B cell (primary cell): Measurements from ENCODE around the gene INSIG2. TPM values are rescaled to one million over a fixed set of nuclear protein-coding genes. Genes with fewer than 3 reads are reported as not detected.

Experiments
- ATAC-seq: fragments of 200-7000 bp; cut with Tn5 transposase; one replicate; pipeline ENCODE4 v1.10.0; 2021; ENCODE audit warnings: low read depth, mild to moderate bottlenecking, moderate number of reproducible peaks, moderate library complexity
- CTCF ChIA-PET: fragments of 350-600 bp; sonication (Branson Sonifier 250); formaldehyde crosslinking; loops from one replicate; lab custom pipeline; 2021; ENCODE audit warnings: antibody characterized with exemption, inconsistent platforms; lab: Charles Lee
- POLR2A ChIA-PET: fragments of 350-600 bp; sonication (Branson Sonifier 250); formaldehyde crosslinking; loops from one replicate; lab custom pipeline; 2021; ENCODE audit warnings: antibody characterized with exemption; lab: Charles Lee
- DNase-seq: peaks from one replicate; pipeline ENCODE4 v3.0.0; 2013
- H2AFZ ChIP-seq: 2 replicates; pipeline ENCODE4 v1.6.1; 2012; ENCODE audit warnings: mild to moderate bottlenecking, low read depth, low read length; ENCODE audit not compliant: insufficient read depth, poor library complexity, severe bottlenecking
- H3K27ac ChIP-seq, 2 donors: 1 replicate in 1 of 2; 2 replicates in 1 of 2; pipeline ENCODE4 v1.5.1; 2012 to 2013; ENCODE audit warnings: low read length in 2 of 2, mild to moderate bottlenecking in 2 of 2, moderate library complexity in 1 of 2
- H3K27me3 ChIP-seq, 4 experiments: fragments of 200-600 bp in 1 of 4; sonication (generic) in 1 of 4; replicated peaks in 1 of 4; 1 replicate in 2 of 4; 2 replicates in 2 of 4; pipeline versions ENCODE4 v1.6.1 to v1.7.0; 2013 to 2016; ENCODE audit warnings: low read length in 3 of 4, mild to moderate bottlenecking in 2 of 4, mixed read lengths in 1 of 4, moderate library complexity in 1 of 4; ENCODE audit not compliant: insufficient read depth in 4 of 4, control insufficient read depth in 3 of 4; ENCODE audit errors: control extremely low read depth in 1 of 4
- H3K36me3 ChIP-seq, 2 experiments: replicated peaks in 1 of 2; 1 replicate in 1 of 2; 2 replicates in 1 of 2; pipeline versions ENCODE4 v1.6.1 to v1.7.1; 2013; ENCODE audit warnings: low read length in 1 of 2; ENCODE audit not compliant: insufficient read depth in 2 of 2, control insufficient read depth in 1 of 2; ENCODE audit errors: control extremely low read depth in 1 of 2, extremely low read depth in 1 of 2
- H3K4me1 ChIP-seq, 2 donors: fragments of 200-600 bp in 1 of 2; sonication (generic) in 1 of 2; 1 replicate in 1 of 2; 2 replicates in 1 of 2; pipeline versions ENCODE4 v1.5.1 to v1.6.1; 2013 to 2017; ENCODE audit warnings: low read length in 2 of 2; ENCODE audit not compliant: control insufficient read depth in 2 of 2, insufficient read depth in 2 of 2
- H3K4me2 ChIP-seq: replicated peaks from 2 replicates; pipeline ENCODE3; 2012; ENCODE audit warnings: mild to moderate bottlenecking, low read depth, low read length; ENCODE audit not compliant: poor library complexity, severe bottlenecking
- H3K4me3 ChIP-seq, 5 experiments: fragments of 200-600 bp in 1 of 5; sonication (generic) in 1 of 5; 1 replicate in 3 of 5; 2 replicates in 2 of 5; pipeline versions ENCODE4 v1.5.1 to v1.7.0; 2011 to 2016; ENCODE audit warnings: low read length in 4 of 5, mild to moderate bottlenecking in 4 of 5, low read depth in 2 of 5, control low read depth in 1 of 5, moderate library complexity in 1 of 5; ENCODE audit not compliant: insufficient read depth in 1 of 5; ENCODE audit errors: control extremely low read depth in 1 of 5, extremely low read depth in 1 of 5
- H3K79me2 ChIP-seq: fragments of 200-600 bp; sonication (generic); one replicate; pipeline ENCODE4 v1.6.0; 2016; ENCODE audit warnings: low read length; ENCODE audit not compliant: control insufficient read depth, insufficient read depth
- H3K9ac ChIP-seq: fragments of 200-600 bp; sonication (generic); 2 replicates; pipeline ENCODE4 v1.6.1; 2017; ENCODE audit warnings: mild to moderate bottlenecking, low read length, moderate library complexity
- H3K9me3 ChIP-seq, 3 donors: one replicate each; pipeline versions ENCODE4 v1.6.1 to v1.7.1; 2013; ENCODE audit warnings: low read length in 2 of 3; ENCODE audit not compliant: control insufficient read depth in 2 of 3, insufficient read depth in 1 of 3; ENCODE audit errors: control extremely low read depth in 1 of 3
- H4K20me1 ChIP-seq: 2 replicates; pipeline ENCODE4 v1.6.0; 2012; ENCODE audit warnings: mild to moderate bottlenecking, low read length; ENCODE audit not compliant: insufficient read depth, control insufficient read depth, poor library complexity, severe bottlenecking
- H3K27ac Mint-ChIP-seq: one replicate; pipeline ENCODE4 v1.8.0; 2021; ENCODE audit warnings: mixed read lengths
- H3K27me3 Mint-ChIP-seq: one replicate; pipeline ENCODE4 v1.8.0; 2021; ENCODE audit warnings: mixed read lengths
- H3K4me1 Mint-ChIP-seq: one replicate; pipeline ENCODE4 v1.8.0; 2021; ENCODE audit warnings: mixed read lengths
- H3K4me3 Mint-ChIP-seq: one replicate; pipeline ENCODE4 v1.8.0; 2021; ENCODE audit warnings: mixed read lengths
- H3K9me3 Mint-ChIP-seq: one replicate; pipeline ENCODE4 v1.8.0; 2022; ENCODE audit warnings: mixed read lengths; ENCODE audit not compliant: insufficient read depth
- EZH2 ChIP-seq: IDR thresholded peaks from 2 replicates; pipeline ENCODE4 v1.6.1; 2012; ENCODE audit warnings: borderline replicate concordance, low read depth, mild to moderate bottlenecking, moderate library complexity, low read length; ENCODE audit not compliant: insufficient read depth, poor library complexity, severe bottlenecking
- WGBS: methylation state at CpG from one replicate; pipeline ENCODE4 v1.1.5; 2013; ENCODE audit warnings: missing lambda C conversion rate; ENCODE audit not compliant: insufficient coverage; 5-methylcytosine and 5-hydroxymethylcytosine counted together
- intact Hi-C: fragments of 100-400 bp; cut with micrococcal nuclease; formaldehyde crosslinking; loops from one replicate; pipeline ENCODE4 v1.10.0; 2022
- polyA plus RNA-seq: library from polyadenylated mRNA; depleted of rRNA; stranded (reverse); fragments of >200 nt; gene quantifications from 2 replicates; pipeline ENCODE4 v1.2.3, GENCODE V29; 2012
- total RNA-seq, 2 donors: library from RNA; stranded (reverse); fragments of 120-200 nt in 1 of 2; gene quantifications; 1 replicate in 1 of 2; 2 replicates in 1 of 2; pipeline versions ENCODE4 v1.2.3 to v1.2.4, GENCODE V29; 2013 to 2022
- TF ChIP-seq, protein P1 (sequence below): fragments of 200-600 bp; IDR thresholded peaks from one replicate; pipeline ENCODE4 v1.8.0; 2022; ENCODE audit warnings: antibody characterized with exemption, mild to moderate bottlenecking

The INSIG2 gene
- total and polyA plus RNA-seq, 2 donors (not counting 1 experiment from before 2014, with no cell fraction given) = 14.2 to 29.5 TPM

DNA sequence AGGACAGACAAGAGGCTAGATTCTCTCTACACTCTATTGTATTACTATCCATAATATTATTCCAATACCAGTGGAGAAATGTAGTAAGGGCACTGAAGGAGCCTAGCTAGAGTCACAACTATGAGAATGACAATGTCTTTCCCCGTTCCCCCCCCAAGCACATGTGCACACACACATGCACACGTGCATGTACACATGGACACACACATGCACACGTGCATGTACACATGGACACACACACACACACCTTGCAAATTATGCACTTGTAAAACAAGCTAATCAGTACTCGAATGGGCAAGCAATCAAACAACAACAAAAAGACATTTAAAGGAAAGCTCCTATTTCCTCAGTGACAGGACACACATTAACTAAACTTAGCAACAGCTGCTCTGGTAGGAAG lies 65.2 kb downstream of the INSIG2 start:
- H3K4me1 ChIP-seq = no peaks in the 10 kb centered on the region
- Mint-ChIP-seq H3K9me3 (peaks cover 7% of the 10 kb centered on the region), H3K4me1 (no peaks in the 10 kb centered on the region), H3K4me3 (no peak overlapping the region), H3K27ac (no peak overlapping the region), H3K27me3 (peaks cover 30% of the 10 kb centered on the region)
- intact Hi-C loops = no loop called here
- H3K27me3 ChIP-seq = peaks cover 0 to 11% (median 4%) of the 10 kb centered on the region in 4 experiments
- no peak overlapping the region for H3K4me3 ChIP-seq
- H3K27ac ChIP-seq = no peak overlapping the region
- TF ChIP-seq, protein P1, sequence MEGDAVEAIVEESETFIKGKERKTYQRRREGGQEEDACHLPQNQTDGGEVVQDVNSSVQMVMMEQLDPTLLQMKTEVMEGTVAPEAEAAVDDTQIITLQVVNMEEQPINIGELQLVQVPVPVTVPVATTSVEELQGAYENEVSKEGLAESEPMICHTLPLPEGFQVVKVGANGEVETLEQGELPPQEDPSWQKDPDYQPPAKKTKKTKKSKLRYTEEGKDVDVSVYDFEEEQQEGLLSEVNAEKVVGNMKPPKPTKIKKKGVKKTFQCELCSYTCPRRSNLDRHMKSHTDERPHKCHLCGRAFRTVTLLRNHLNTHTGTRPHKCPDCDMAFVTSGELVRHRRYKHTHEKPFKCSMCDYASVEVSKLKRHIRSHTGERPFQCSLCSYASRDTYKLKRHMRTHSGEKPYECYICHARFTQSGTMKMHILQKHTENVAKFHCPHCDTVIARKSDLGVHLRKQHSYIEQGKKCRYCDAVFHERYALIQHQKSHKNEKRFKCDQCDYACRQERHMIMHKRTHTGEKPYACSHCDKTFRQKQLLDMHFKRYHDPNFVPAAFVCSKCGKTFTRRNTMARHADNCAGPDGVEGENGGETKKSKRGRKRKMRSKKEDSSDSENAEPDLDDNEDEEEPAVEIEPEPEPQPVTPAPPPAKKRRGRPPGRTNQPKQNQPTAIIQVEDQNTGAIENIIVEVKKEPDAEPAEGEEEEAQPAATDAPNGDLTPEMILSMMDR = no peak
- TF ChIP-seq EZH2 = no peak
- H3K9me3 ChIP-seq = peaks cover 0 to 4% (median 0%) of the 10 kb centered on the region in 3 donors
- DNase-seq (no peak), ATAC-seq (no peak)
- POLR2A ChIA-PET = no interaction called here
- H3K36me3 ChIP-seq = no peaks in the 10 kb centered on the region
- no peaks in the 10 kb centered on the region for H3K79me2 ChIP-seq
- no peaks in the 10 kb centered on the region for H4K20me1 ChIP-seq
- H3K4me2 ChIP-seq = no peak overlapping the region
- no peak overlapping the region for H3K9ac ChIP-seq
- 68% methylated on average over 4 of the region's 4 CpGs for WGBS
- no peak overlapping the region for H2AFZ ChIP-seq
- CTCF ChIA-PET = no interaction called here

GRCh38 chr2:118154176-118154575 lies 65.9 kb downstream of the INSIG2 start:
- H3K4me1 Mint-ChIP-seq = no peaks in the 10 kb centered on the region
- DNase-seq (no peak), ATAC-seq (no peak)
- H3K9me3 Mint-ChIP-seq = peaks cover 7% of the 10 kb centered on the region
- Histone ChIP-seq H4K20me1 (no peaks in the 10 kb centered on the region), H3K9ac (no peak overlapping the region), H3K9me3 (peaks cover 0 to 4% (median 1%) of the 10 kb centered on the region in 3 donors), H3K4me2 (no peak overlapping the region), H3K4me3 (no peak overlapping the region), H3K27me3 (peaks cover 0 to 14% (median 4%) of the 10 kb centered on the region in 4 experiments), H3K79me2 (no peaks in the 10 kb centered on the region), H2AFZ (no peak overlapping the region), H3K36me3 (no peaks in the 10 kb centered on the region), H3K27ac (no peak overlapping the region), H3K4me1 (no peaks in the 10 kb centered on the region)
- H3K27me3 Mint-ChIP-seq = peaks cover 36% of the 10 kb centered on the region
- WGBS = no CpG with 5 or more reads among the region's 2 CpGs
- CTCF ChIA-PET = no interaction called here
- no peak overlapping the region for H3K27ac Mint-ChIP-seq
- intact Hi-C loops = no loop called here
- no peak overlapping the region for H3K4me3 Mint-ChIP-seq
- POLR2A ChIA-PET = no interaction called here
- TF ChIP-seq, protein P1 = no peak
- no peak for TF ChIP-seq EZH2

Other genes starting within 250 kb of the INSIG2 start
- 79.6 and 86.7 TPM in 2 replicates for gene CCDC93, start 74.4 kb upstream of the INSIG2 start, total RNA-seq
- gene CCDC93, start 74.4 kb upstream of the INSIG2 start, polyA plus RNA-seq = 17.5 and 20.2 TPM in 2 replicates